DOHH2 (cell line): ENCODE results near the gene PPP1R13B.

ENCODE experiments used
- H3F3A ChIP-seq: fragments of 200-600 bp; sonication (generic), shearing (Covaris generic); 2 replicates; pipeline ENCODE4 v1.6.0; 2016; ENCODE audit warnings: antibody characterized with exemption, mild to moderate bottlenecking; ENCODE audit not compliant: control insufficient read depth, insufficient read depth
- H3K27ac ChIP-seq: fragments of 200-600 bp; sonication (generic); 2 replicates; pipeline ENCODE4 v1.5.1; 2014; ENCODE audit warnings: low read depth, mild to moderate bottlenecking, low read length, moderate library complexity
- H3K27me3 ChIP-seq: fragments of 200-600 bp; sonication (generic); 2 replicates; pipeline ENCODE4 v1.6.1; 2014; ENCODE audit warnings: mild to moderate bottlenecking, low read length, mixed read lengths; ENCODE audit not compliant: control insufficient read depth
- H3K36me3 ChIP-seq: fragments of 200-600 bp; sonication (generic); 2 replicates; pipeline ENCODE4 v1.6.1; 2014; ENCODE audit warnings: mild to moderate bottlenecking, low read length, moderate library complexity, mixed read lengths; ENCODE audit not compliant: control insufficient read depth
- H3K4me1 ChIP-seq: fragments of 200-600 bp; sonication (generic); 2 replicates; pipeline ENCODE4 v1.6.1; 2014; ENCODE audit warnings: mild to moderate bottlenecking, low read length, mixed read lengths; ENCODE audit not compliant: control insufficient read depth
- H3K4me2 ChIP-seq: fragments of 200-600 bp; sonication (generic); 2 replicates; pipeline ENCODE4 v1.6.0; 2014; ENCODE audit warnings: mild to moderate bottlenecking, low read length, moderate library complexity
- H3K4me3 ChIP-seq: fragments of 200-600 bp; sonication (generic); 2 replicates; pipeline ENCODE4 v1.5.1; 2014; ENCODE audit warnings: mild to moderate bottlenecking, low read length, mixed read lengths
- H3K79me2 ChIP-seq: fragments of 200-600 bp; sonication (generic); 2 replicates; pipeline ENCODE4 v1.6.1; 2014; ENCODE audit warnings: mild to moderate bottlenecking, low read length, mixed read lengths; ENCODE audit not compliant: control insufficient read depth
- H3K9me2 ChIP-seq: fragments of 200-600 bp; sonication (generic); replicated peaks from 2 replicates; pipeline ENCODE4 v1.6.1; 2014; ENCODE audit warnings: mild to moderate bottlenecking, low read length, mixed read lengths; ENCODE audit not compliant: control insufficient read depth
- H3K9me3 ChIP-seq: fragments of 200-600 bp; sonication (generic); 2 replicates; pipeline ENCODE4 v1.6.1; 2014; ENCODE audit warnings: antibody characterized with exemption, low read length, mixed read lengths; ENCODE audit not compliant: control insufficient read depth, insufficient read depth
- H4K20me1 ChIP-seq: fragments of 200-600 bp; sonication (generic); 2 replicates; pipeline ENCODE4 v1.6.0; 2014; ENCODE audit warnings: low read depth, mild to moderate bottlenecking, antibody characterized with exemption, low read length, moderate library complexity; ENCODE audit not compliant: control insufficient read depth, insufficient read depth
- EZH2phosphoT487 ChIP-seq: fragments of 200-600 bp; sonication (generic); IDR thresholded peaks from 2 replicates; pipeline ENCODE4 v1.6.1; 2017; ENCODE audit warnings: borderline replicate concordance, mild to moderate bottlenecking, antibody characterized with exemption, low read length, moderate library complexity, mixed read lengths
- TF ChIP-seq, protein P1 (sequence below): fragments of 200-600 bp; sonication (generic); IDR thresholded peaks from one replicate; pipeline ENCODE4 v1.5.1; 2014; ENCODE audit warnings: antibody characterized with exemption, mild to moderate bottlenecking, low read depth, low read length; ENCODE audit not compliant: poor library complexity, severe bottlenecking

The PPP1R13B gene

DNA sequence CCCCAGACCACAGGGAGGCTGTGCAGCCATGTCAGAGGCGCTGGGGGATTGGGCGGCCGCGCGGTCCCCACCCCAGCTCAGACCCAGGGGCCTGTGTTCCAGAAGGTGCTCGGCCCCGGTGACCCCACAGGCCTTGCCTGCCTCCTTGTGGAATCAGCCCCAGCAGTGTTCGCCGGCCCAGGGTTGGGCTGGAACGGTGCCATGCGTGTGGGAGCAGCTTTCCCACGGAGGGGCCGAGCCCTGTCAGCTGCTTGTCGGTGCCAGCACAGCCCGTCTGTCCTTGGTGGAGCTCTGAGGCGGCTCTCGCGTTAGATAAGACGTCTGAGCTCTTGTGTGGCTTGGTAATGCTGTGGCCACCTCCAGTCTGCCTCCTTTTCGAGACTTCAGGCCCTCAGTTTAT is 123.3 kb downstream of the PPP1R13B start:
- TF ChIP-seq, protein P1, sequence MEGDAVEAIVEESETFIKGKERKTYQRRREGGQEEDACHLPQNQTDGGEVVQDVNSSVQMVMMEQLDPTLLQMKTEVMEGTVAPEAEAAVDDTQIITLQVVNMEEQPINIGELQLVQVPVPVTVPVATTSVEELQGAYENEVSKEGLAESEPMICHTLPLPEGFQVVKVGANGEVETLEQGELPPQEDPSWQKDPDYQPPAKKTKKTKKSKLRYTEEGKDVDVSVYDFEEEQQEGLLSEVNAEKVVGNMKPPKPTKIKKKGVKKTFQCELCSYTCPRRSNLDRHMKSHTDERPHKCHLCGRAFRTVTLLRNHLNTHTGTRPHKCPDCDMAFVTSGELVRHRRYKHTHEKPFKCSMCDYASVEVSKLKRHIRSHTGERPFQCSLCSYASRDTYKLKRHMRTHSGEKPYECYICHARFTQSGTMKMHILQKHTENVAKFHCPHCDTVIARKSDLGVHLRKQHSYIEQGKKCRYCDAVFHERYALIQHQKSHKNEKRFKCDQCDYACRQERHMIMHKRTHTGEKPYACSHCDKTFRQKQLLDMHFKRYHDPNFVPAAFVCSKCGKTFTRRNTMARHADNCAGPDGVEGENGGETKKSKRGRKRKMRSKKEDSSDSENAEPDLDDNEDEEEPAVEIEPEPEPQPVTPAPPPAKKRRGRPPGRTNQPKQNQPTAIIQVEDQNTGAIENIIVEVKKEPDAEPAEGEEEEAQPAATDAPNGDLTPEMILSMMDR = no peak
- no peak for TF ChIP-seq EZH2phosphoT487
- Histone ChIP-seq H3K4me3 (no peak overlapping the region), H3K36me3 (peaks cover 3% of the 10 kb centered on the region; the same call in 1 of the 2 replicates), H3K9me3 (no peaks in the 10 kb centered on the region), H3K79me2 (peaks cover 35% of the 10 kb centered on the region), H3K27ac (no peak overlapping the region), H3K4me2 (no peak overlapping the region), H3F3A (no peaks in the 10 kb centered on the region), H3K27me3 (no peaks in the 10 kb centered on the region), H3K4me1 (no peaks in the 10 kb centered on the region), H3K9me2 (no peaks in the 10 kb centered on the region), H4K20me1 (no peaks in the 10 kb centered on the region)

DNA sequence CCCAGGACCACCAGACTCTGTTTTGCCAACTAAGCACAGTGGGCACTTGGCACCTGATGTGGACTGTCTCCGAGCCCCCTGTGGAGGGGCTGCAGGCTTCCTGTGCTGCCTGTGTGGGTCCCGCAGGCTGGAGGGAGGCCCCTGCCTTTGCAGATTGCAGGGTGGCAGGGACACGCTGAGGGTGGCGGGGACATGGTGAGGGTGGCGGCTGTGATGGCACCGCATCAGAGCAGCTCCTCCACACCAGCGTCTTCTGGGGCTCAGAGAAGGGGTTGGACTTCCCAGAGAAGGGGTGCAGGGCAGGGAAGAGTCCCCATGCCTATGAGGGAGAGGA is 123.7 kb downstream of the PPP1R13B start:
- H3K4me1 ChIP-seq = peaks cover 3% of the 10 kb centered on the region
- H3K9me2 ChIP-seq = no peaks in the 10 kb centered on the region
- peaks cover 37% of the 10 kb centered on the region for H3K79me2 ChIP-seq
- H3K27me3 ChIP-seq = no peaks in the 10 kb centered on the region
- no peak overlapping the region for H3K27ac ChIP-seq
- H3K9me3 ChIP-seq = no peaks in the 10 kb centered on the region
- no peaks in the 10 kb centered on the region for H4K20me1 ChIP-seq
- no peak overlapping the region for H3K4me3 ChIP-seq
- no peak for TF ChIP-seq EZH2phosphoT487
- TF ChIP-seq, protein P1 = no peak
- H3K36me3 ChIP-seq = no peaks in the 10 kb centered on the region
- H3F3A ChIP-seq = no peaks in the 10 kb centered on the region
- no peak overlapping the region for H3K4me2 ChIP-seq

DNA sequence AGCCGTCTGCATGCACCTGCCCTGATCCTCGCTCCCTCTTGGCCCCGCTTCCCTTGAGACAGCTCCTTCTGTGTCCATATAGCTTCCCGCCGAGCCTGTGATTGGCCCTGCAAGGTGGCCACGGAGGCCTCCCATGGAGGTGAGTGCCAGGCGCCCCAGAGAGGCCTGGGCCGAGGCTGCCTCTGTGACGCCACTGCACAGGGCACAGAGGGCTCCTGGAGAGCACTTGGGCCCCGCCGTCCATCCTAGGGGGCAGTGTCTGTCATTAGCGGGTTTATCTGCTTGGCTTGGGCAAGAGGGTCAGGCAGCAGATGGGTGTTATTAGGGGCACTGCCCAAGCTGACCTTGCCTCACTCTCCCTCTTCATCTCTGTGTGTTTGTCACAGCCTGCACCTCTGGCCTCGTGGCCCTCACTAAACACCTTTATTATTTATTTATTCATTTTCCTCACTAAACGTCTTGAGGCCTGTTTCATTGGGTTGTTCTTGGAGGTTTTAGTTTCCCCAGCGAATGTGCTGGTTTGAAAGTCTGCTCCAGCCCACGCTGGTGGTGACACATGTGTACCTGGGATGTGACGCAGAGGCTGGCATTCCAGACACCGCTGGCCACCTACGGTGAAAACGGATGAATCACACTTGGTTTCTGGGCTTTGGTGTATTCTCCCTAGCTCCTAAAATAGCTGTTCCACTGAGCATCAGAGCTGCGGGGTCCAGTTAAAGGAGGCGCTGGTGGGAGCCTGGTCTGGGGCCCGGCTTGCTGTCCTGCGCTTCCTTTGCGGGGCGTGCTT is 125.8 kb downstream of the PPP1R13B start:
- Histone ChIP-seq H3K4me2 (no peak overlapping the region), H4K20me1 (peaks cover 5% of the 10 kb centered on the region; the same call in 1 of the 2 replicates), H3K9me2 (no peaks in the 10 kb centered on the region), H3K4me3 (no peak overlapping the region), H3K9me3 (no peaks in the 10 kb centered on the region), H3F3A (no peaks in the 10 kb centered on the region), H3K27ac (no peak overlapping the region), H3K36me3 (no peaks in the 10 kb centered on the region; the same call in 1 of the 2 replicates), H3K27me3 (no peaks in the 10 kb centered on the region), H3K4me1 (peaks cover 14% of the 10 kb centered on the region), H3K79me2 (peaks cover 58% of the 10 kb centered on the region)
- no peak for TF ChIP-seq EZH2phosphoT487
- TF ChIP-seq, protein P1 = no peak
